Right atrium auricular region (tissue), 2 donors: ENCODE results near the gene LRRC74A. TPM values are rescaled to one million over a fixed set of nuclear protein-coding genes. Genes with fewer than 3 reads are reported as not detected.

Experiments used
- DNase-seq: peaks from one replicate; pipeline ENCODE4 v3.0.0-alpha.2; 2019; ENCODE audit warnings: low spot score
- H3K27ac ChIP-seq, 2 donors: fragments of 200-600 bp; sonication (generic); 1 replicate in 1 of 2; 2 replicates in 1 of 2; pipeline ENCODE4 v1.5.1; 2016 to 2019
- H3K27me3 ChIP-seq, 2 donors: fragments of 200-600 bp; sonication (generic); one replicate each; pipeline versions ENCODE4 v1.5.1 to v1.6.0; 2017 to 2019
- H3K36me3 ChIP-seq: fragments of 200-600 bp; sonication (generic); one replicate; pipeline ENCODE4 v1.5.1; 2016
- H3K4me1 ChIP-seq, 2 donors: fragments of 200-600 bp; sonication (generic); one replicate each; pipeline versions ENCODE4 v1.5.1 to v1.6.0; 2017 to 2019
- H3K4me3 ChIP-seq, 2 donors: fragments of 200-600 bp; sonication (generic); 1 replicate in 1 of 2; 2 replicates in 1 of 2; pipeline ENCODE4 v1.5.1; 2017 to 2019; ENCODE audit warnings: mild to moderate bottlenecking in 1 of 2, moderate library complexity in 1 of 2
- H3K9me3 ChIP-seq, 2 donors: fragments of 200-600 bp; sonication (generic); one replicate each; pipeline ENCODE4 v1.5.1; 2019
- total RNA-seq, 2 donors: library from RNA; depleted of rRNA; stranded (reverse); fragments of >200 nt; gene quantifications; one replicate each; pipeline ENCODE4 v1.1.0, GENCODE V29; 2016
- TF ChIP-seq, protein P1 (sequence below), 2 donors: fragments of 200-600 bp; sonication (generic); IDR thresholded peaks; one replicate each; pipeline ENCODE4 v1.5.1; 2019; ENCODE audit warnings: antibody characterized with exemption in 2 of 2

The LRRC74A gene
- total RNA-seq, 2 donors from 2014 or later = not detected

DNA sequence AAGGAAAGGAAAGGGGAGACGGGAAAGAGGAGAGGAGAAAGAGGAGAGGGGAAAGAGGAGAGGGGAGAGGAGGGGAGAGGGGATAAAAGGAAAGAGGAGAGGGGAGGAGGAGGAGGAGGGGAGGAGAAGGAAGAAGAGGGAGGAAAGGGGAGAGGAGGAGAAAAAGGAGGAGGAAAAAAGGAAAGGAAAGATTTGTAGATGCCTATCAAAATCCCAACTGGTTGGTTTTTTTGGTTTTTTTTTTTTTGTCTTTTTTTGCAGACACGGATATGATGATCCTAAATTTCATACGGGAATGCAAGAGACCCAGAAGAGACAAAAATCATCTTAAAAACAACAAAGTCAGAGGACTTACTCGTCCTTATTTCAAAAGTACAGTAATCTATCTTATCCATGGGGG, 32.9 kb upstream of the LRRC74A start:
- TF ChIP-seq, protein P1, sequence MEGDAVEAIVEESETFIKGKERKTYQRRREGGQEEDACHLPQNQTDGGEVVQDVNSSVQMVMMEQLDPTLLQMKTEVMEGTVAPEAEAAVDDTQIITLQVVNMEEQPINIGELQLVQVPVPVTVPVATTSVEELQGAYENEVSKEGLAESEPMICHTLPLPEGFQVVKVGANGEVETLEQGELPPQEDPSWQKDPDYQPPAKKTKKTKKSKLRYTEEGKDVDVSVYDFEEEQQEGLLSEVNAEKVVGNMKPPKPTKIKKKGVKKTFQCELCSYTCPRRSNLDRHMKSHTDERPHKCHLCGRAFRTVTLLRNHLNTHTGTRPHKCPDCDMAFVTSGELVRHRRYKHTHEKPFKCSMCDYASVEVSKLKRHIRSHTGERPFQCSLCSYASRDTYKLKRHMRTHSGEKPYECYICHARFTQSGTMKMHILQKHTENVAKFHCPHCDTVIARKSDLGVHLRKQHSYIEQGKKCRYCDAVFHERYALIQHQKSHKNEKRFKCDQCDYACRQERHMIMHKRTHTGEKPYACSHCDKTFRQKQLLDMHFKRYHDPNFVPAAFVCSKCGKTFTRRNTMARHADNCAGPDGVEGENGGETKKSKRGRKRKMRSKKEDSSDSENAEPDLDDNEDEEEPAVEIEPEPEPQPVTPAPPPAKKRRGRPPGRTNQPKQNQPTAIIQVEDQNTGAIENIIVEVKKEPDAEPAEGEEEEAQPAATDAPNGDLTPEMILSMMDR (IDR thresholded peaks at IDR 0.05) = no peak
- Histone ChIP-seq H3K4me1 (no peaks in the 10 kb centered on the region), H3K9me3 (no peaks in the 10 kb centered on the region), H3K27me3 (no peaks in the 10 kb centered on the region), H3K36me3 (peaks cover 68% of the 10 kb centered on the region), H3K27ac (no peak overlapping the region), H3K4me3 (no peak overlapping the region)
- no peak for DNase-seq

DNA sequence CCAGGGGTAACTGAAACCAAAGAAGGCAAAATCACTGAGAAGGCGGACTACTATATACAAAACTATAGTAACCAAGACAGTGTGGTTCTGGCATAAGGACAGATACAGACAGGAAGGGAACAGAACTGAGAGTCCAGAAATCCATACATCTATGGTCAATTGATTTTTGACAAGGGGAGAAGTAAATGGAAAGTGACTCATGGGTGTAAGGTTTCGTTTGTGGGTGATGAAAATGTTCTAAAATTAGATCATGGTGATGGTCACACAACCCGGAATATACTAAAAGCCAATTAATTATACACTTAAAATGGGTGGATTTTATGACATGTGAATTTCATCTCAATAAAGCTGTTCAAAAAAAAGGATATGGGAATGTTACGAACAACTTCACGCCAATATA, 32.3 kb upstream of the LRRC74A start:
- Histone ChIP-seq H3K4me1 (no peaks in the 10 kb centered on the region), H3K36me3 (peaks cover 65% of the 10 kb centered on the region)
- TF ChIP-seq, protein P1 (IDR thresholded peaks at IDR 0.05) = no peak

DNA sequence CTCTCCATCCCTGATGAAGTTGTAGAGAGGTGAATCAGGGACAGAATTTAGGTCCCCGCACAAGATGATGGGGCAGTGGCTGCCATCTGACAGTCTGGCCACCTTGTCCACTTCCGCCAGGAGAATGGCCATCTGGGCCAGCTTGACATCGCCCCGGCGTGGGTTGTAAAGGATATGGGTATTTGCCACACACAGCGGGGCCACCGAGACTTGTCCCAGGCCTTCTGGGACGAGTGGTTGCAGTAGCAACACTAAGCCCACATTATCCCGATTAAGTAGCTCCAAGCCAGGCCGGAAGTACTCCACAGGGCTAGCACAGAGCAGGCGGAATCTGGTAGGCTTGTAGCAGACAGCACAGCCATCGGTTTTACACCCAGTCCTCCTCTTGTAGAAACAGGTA, 19.8 kb upstream of the LRRC74A start:
- Histone ChIP-seq H3K9me3 (no peaks in the 10 kb centered on the region), H3K4me1 (peaks cover 0 to 16% of the 10 kb centered on the region in 2 donors), H3K27me3 (no peaks in the 10 kb centered on the region), H3K27ac (no peak overlapping the region), H3K36me3 (peaks cover 62% of the 10 kb centered on the region), H3K4me3 (no peak overlapping the region)
- no peak for DNase-seq
- TF ChIP-seq, protein P1 (IDR thresholded peaks at IDR 0.05) = no peak

More for the DNA sequence above, 32.3 kb upstream of the LRRC74A start:
- Histone ChIP-seq H3K4me3 (no peak overlapping the region), H3K27ac (no peak overlapping the region), H3K9me3 (no peaks in the 10 kb centered on the region), H3K27me3 (no peaks in the 10 kb centered on the region)
- DNase-seq = no peak

DNA sequence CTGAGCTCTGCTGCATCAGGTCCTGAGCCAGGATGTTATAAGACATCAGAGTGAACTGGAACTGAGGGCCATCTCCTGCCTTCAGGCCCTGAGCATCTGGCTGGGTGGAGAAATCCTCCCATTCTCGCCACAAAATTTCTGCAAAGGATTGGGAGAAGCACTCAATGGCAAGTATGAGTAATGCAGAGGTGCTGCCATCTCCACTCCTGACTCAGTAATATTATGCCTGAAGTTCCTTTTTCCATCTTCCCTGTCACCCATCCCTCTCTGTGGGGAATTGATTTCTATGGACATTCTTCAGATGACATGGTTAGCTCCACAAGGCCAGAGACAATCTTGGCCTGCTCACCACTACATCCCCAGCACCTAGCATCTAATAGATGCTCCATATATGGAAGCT, 18.2 kb upstream of the LRRC74A start:
- no peak for DNase-seq
- no peaks in the 10 kb centered on the region for H3K27me3 ChIP-seq
- H3K27ac ChIP-seq = no peak overlapping the region
- TF ChIP-seq, protein P1 (IDR thresholded peaks at IDR 0.05) = no peak
- H3K36me3 ChIP-seq = peaks cover 52% of the 10 kb centered on the region
- H3K4me1 ChIP-seq = peaks cover 0 to 23% of the 10 kb centered on the region in 2 donors
- no peaks in the 10 kb centered on the region for H3K9me3 ChIP-seq
- H3K4me3 ChIP-seq = no peak overlapping the region

DNA sequence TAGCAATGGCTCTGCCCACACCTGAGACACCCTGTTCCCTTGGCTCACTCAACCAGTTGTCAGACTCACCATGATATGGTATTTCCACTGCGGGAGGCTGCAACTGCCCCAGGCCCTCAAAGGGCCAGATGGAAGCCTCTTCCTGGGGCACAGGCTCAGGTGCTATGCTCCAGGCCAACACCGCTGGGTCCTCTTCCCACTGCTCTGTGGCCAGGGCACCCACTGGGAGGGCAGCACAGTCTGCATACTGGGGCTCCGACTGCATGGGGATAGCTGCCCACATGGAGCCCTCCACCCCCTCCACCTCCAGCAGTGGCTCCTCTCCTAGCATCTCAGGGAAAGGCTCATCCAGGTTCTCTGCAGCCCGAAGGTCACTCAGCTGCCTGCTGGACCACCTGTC, 17.2 kb upstream of the LRRC74A start:
- Histone ChIP-seq H3K9me3 (no peaks in the 10 kb centered on the region), H3K27ac (no peak overlapping the region), H3K4me3 (no peak overlapping the region), H3K4me1 (peaks cover 0 to 26% of the 10 kb centered on the region in 2 donors), H3K27me3 (no peaks in the 10 kb centered on the region), H3K36me3 (peaks cover 42% of the 10 kb centered on the region)
- TF ChIP-seq, protein P1 (IDR thresholded peaks at IDR 0.05) = no peak
- DNase-seq = no peak

DNA sequence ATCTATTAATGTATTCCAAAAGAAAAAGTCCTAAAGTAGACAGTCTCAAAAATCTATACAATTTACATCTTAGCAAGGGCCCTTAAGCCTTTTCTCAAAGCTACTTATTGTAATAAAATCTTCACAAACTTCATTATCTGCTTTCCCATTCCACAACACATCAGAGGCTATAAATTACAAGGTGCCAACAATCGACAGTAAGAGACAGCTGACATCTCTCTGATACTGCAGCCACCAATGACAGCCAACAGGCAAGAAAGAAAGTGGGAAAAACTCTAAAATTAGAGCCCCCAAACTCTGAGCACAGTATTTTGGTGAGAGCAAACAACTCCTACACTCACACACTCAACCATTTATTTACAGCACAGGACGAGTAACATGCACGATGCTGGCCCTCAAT, 15.7 kb upstream of the LRRC74A start:
- Histone ChIP-seq H3K27me3 (no peaks in the 10 kb centered on the region), H3K27ac (peak overlapping the region; percentile 91 to 94), H3K9me3 (no peaks in the 10 kb centered on the region), H3K36me3 (peaks cover 29% of the 10 kb centered on the region), H3K4me1 (peaks cover 0 to 26% of the 10 kb centered on the region in 2 donors), H3K4me3 (peak overlapping the region in 1 of 2 donors; percentile 81)
- DNase-seq = no peak
- TF ChIP-seq, protein P1 (IDR thresholded peaks at IDR 0.05) = no peak
